Measurements from ENCODE around the gene TMEM126A. TPM values are rescaled to one million over a fixed set of nuclear protein-coding genes. Genes with fewer than 3 reads are reported as not detected.
A peak's percentile ranks its signal among the peaks of the same experiment; 100 is the strongest.

Gene TMEM126A
- total and polyA plus RNA-seq, 2 experiments from 2014 or later: 48.0 to 58.0 TPM

DNA sequence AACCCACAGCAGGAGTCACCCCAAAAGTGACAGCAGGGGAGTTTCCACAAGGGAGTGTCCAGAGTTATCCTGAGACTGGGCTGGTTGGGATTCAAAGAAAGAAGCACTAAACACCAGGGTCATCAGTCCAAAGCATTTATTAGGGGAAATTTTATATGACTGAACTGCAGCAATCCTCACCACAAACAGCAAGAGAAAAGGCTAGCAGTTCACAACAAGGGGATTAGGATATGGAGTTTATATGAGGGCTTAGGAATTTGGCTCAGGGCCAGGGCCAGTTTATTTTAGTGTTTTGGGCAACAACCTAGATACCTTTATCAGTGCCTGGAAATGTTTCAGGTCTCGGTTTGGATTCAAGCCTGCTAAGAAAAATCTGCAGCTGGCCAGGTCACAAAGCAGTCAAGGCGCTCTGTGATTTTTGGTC is 4.6 kb upstream of the TMEM126A start:
- WGBS (ENCODE audit: low lambda C conversion rate, missing lambda C conversion rate): 33% methylated on average over 2 of the region's 2 CpGs
- Histone ChIP-seq H3K4me3 (no peak overlapping the region), H3K27me3 (peaks cover 3% of the 10 kb centered on the region), H3K4me2 (peak overlapping the region; percentile 26), H3K9me3 (ENCODE audit: low read depth) (no peaks in the 10 kb centered on the region), H3K9me2 (replicated peaks; ENCODE audit: insufficient read depth) (no peaks in the 10 kb centered on the region), H2AFZ (no peak overlapping the region), H3K4me1 (ENCODE audit: insufficient read depth) (peaks cover 6% of the 10 kb centered on the region), H4K20me1 (ENCODE audit: insufficient read depth, poor library complexity, severe bottlenecking) (no peaks in the 10 kb centered on the region), H3K79me2 (no peaks in the 10 kb centered on the region), H3K27ac (no peak overlapping the region), H3K36me3 (replicated peaks; ENCODE audit: insufficient read depth, low read depth) (no peaks in the 10 kb centered on the region)
- TF ChIP-seq, protein P1, sequence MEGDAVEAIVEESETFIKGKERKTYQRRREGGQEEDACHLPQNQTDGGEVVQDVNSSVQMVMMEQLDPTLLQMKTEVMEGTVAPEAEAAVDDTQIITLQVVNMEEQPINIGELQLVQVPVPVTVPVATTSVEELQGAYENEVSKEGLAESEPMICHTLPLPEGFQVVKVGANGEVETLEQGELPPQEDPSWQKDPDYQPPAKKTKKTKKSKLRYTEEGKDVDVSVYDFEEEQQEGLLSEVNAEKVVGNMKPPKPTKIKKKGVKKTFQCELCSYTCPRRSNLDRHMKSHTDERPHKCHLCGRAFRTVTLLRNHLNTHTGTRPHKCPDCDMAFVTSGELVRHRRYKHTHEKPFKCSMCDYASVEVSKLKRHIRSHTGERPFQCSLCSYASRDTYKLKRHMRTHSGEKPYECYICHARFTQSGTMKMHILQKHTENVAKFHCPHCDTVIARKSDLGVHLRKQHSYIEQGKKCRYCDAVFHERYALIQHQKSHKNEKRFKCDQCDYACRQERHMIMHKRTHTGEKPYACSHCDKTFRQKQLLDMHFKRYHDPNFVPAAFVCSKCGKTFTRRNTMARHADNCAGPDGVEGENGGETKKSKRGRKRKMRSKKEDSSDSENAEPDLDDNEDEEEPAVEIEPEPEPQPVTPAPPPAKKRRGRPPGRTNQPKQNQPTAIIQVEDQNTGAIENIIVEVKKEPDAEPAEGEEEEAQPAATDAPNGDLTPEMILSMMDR (IDR thresholded peaks at IDR 0.05; ENCODE audit: poor library complexity): no peak
- no peak for TF ChIP-seq EZH2 (IDR thresholded peaks at IDR 0.05; ENCODE audit: borderline replicate concordance)
- TF ChIP-seq EZH2phosphoT487 (IDR thresholded peaks at IDR 0.05; ENCODE audit: low read depth, severe bottlenecking, unreplicated experiment): no peak
- peak; percentile 30 for DNase-seq (ENCODE audit: low spot score)

DNA sequence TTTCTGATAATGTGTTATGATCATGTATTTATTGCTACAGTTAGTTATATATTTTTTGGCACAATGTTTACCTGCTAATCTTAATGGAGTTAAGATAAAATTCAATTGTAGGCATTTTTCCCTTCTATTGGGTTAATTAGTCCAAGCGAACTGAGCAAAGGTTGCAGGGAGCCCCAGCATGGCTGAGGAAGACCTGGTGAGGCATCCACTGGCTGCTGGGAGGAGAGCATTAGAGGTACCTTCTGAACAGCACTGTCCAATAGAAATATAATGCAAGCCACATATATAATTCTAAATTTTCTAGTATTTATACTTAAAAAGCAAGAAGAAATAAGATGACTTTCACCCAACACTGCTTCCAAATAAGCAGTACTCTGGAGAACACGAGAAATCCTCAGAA is 689 bp upstream of the TMEM126A start:
- Histone ChIP-seq H3K9me3 (ENCODE audit: low read depth) (no peaks in the 10 kb centered on the region), H3K27ac (peak overlapping the region; percentile 86), H3K4me1 (ENCODE audit: insufficient read depth) (peaks cover 6% of the 10 kb centered on the region), H2AFZ (peak overlapping the region; percentile 54), H3K4me3 (peak overlapping the region; percentile 46), H3K4me2 (peak overlapping the region; percentile 85), H3K36me3 (replicated peaks; ENCODE audit: insufficient read depth, low read depth) (no peaks in the 10 kb centered on the region), H4K20me1 (ENCODE audit: insufficient read depth, poor library complexity, severe bottlenecking) (no peaks in the 10 kb centered on the region), H3K9me2 (replicated peaks; ENCODE audit: insufficient read depth) (no peaks in the 10 kb centered on the region), H3K27me3 (peaks cover 3% of the 10 kb centered on the region), H3K79me2 (peaks cover 22% of the 10 kb centered on the region)
- TF ChIP-seq EZH2phosphoT487 (IDR thresholded peaks at IDR 0.05; ENCODE audit: low read depth, severe bottlenecking, unreplicated experiment) (no peak), EZH2 (IDR thresholded peaks at IDR 0.05; ENCODE audit: borderline replicate concordance) (no peak)
- TF ChIP-seq, protein P1 (IDR thresholded peaks at IDR 0.05; ENCODE audit: poor library complexity): no peak
- peak; percentile 32 for DNase-seq (ENCODE audit: low spot score)
- WGBS (ENCODE audit: low lambda C conversion rate, missing lambda C conversion rate): 34% methylated on average over 2 of the region's 2 CpGs

DNA sequence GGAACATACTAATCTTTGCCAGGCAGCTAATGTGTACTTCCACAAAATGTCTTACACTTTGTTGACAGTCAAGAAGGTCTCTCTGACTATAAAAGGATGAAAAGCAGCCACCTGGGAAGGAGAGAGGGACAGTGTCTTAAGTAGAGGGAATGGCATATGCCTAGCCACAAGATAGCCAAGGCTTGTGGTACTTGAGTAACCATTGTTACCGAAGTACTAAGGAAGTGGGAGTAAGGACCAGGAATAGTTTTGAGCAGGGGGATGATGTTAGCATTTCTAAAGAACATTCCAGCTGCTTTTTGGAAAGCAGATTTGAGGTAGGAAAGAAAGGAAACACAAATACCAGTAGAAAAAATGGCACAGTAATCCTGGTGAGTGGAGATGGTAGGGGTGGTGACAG is 3.4 kb downstream of the TMEM126A start:
- Histone ChIP-seq H3K27me3 (no peaks in the 10 kb centered on the region), H3K9me3 (ENCODE audit: low read depth) (no peaks in the 10 kb centered on the region), H3K36me3 (replicated peaks; ENCODE audit: insufficient read depth, low read depth) (no peaks in the 10 kb centered on the region), H3K9me2 (replicated peaks; ENCODE audit: insufficient read depth) (no peaks in the 10 kb centered on the region), H3K27ac (no peak overlapping the region), H4K20me1 (ENCODE audit: insufficient read depth, poor library complexity, severe bottlenecking) (no peaks in the 10 kb centered on the region), H3K4me3 (no peak overlapping the region), H3K4me1 (ENCODE audit: insufficient read depth) (peaks cover 6% of the 10 kb centered on the region), H3K79me2 (peaks cover 22% of the 10 kb centered on the region), H3K4me2 (no peak overlapping the region), H2AFZ (no peak overlapping the region)
- TF ChIP-seq EZH2phosphoT487 (IDR thresholded peaks at IDR 0.05; ENCODE audit: low read depth, severe bottlenecking, unreplicated experiment) (no peak), EZH2 (IDR thresholded peaks at IDR 0.05; ENCODE audit: borderline replicate concordance) (no peak)
- TF ChIP-seq, protein P1 (IDR thresholded peaks at IDR 0.05; ENCODE audit: poor library complexity): no peak
- 88% methylated on average over 1 of the region's 1 CpG for WGBS (ENCODE audit: low lambda C conversion rate, missing lambda C conversion rate)
- DNase-seq (ENCODE audit: low spot score): no peak

Measured in hepatocyte (in vitro differentiated cells).